H1 (cell line): ENCODE measurements around the gene STX18. TPM values are rescaled to one million over a fixed set of nuclear protein-coding genes. Genes with fewer than 3 reads are reported as not detected.
"Not testable (repeated sequence)": the region's sequence is repeated elsewhere in the genome, so short reads cannot be mapped to it uniquely, and the experiment has no call there.

ENCODE experiments used
- CTCF ChIA-PET: fragments of 300-600 bp; sonication (Branson Sonifier 250); formaldehyde crosslinking; loops from one replicate; lab custom pipeline; 2021; ENCODE audit not compliant: partially characterized antibody; lab: Charles Lee
- POLR2A ChIA-PET: fragments of 300-600 bp; sonication (Branson Sonifier 250); formaldehyde crosslinking; loops from one replicate; lab custom pipeline; 2021; ENCODE audit warnings: inconsistent platforms; ENCODE audit not compliant: partially characterized antibody; lab: Charles Lee
- DNase-seq, 2 experiments: peaks; one replicate each; pipeline versions ENCODE4 v3.0.0 to v3.0.0-alpha.2; 2010 to 2022; ENCODE audit warnings: low spot score in 2 of 2, low read depth in 1 of 2, mixed read lengths in 1 of 2
- FAIRE-seq: peaks from 2 replicates; lab custom pipeline; 2011; peaks lifted over from hg19 to GRCh38; lab: Jason Lieb, UNC
- H2AFZ ChIP-seq: 2 replicates; pipeline ENCODE4 v1.8.1; 2012; ENCODE audit warnings: low read length, inconsistent platforms
- H2AK5ac ChIP-seq: 2 replicates; pipeline ENCODE4 v1.6.1; 2013; ENCODE audit warnings: low read depth, low read length
- H2BK120ac ChIP-seq: replicated peaks from 2 replicates; pipeline ENCODE3; 2013; ENCODE audit warnings: low read depth, low read length, inconsistent platforms
- H2BK12ac ChIP-seq: 2 replicates; pipeline ENCODE4 v1.6.1; 2013; ENCODE audit warnings: low read depth, low read length
- H2BK15ac ChIP-seq: 2 replicates; pipeline ENCODE4 v1.6.1; 2013; ENCODE audit warnings: low read length
- H2BK20ac ChIP-seq: 2 replicates; pipeline ENCODE4 v1.6.1; 2013; ENCODE audit warnings: low read length
- H2BK5ac ChIP-seq: 2 replicates; pipeline ENCODE4 v1.6.1; 2013; ENCODE audit warnings: low read depth, low read length
- H3K14ac ChIP-seq: 2 replicates; pipeline ENCODE4 v1.6.1; 2013; ENCODE audit warnings: inconsistent platforms; ENCODE audit not compliant: insufficient read length
- H3K18ac ChIP-seq: 2 replicates; pipeline ENCODE4 v1.6.1; 2013; ENCODE audit warnings: low read length; ENCODE audit errors: extremely low read depth
- H3K23ac ChIP-seq: 2 replicates; pipeline ENCODE4 v1.6.1; 2013; ENCODE audit warnings: inconsistent platforms; ENCODE audit not compliant: insufficient read length
- H3K23me2 ChIP-seq: 2 replicates; pipeline ENCODE4 v1.6.1; 2013; ENCODE audit warnings: low read depth, low read length
- H3K27ac ChIP-seq: 2 replicates; pipeline ENCODE4 v1.6.1; 2011; ENCODE audit warnings: low read depth, low read length, inconsistent platforms
- H3K27me3 ChIP-seq, 4 experiments: replicated peaks in 1 of 4; 1 replicate in 1 of 4; 2 replicates in 3 of 4; pipeline versions ENCODE4 v1.6.1 to v1.8.1; 2011 to 2013; ENCODE audit warnings: low read length in 3 of 4, mild to moderate bottlenecking in 3 of 4, inconsistent platforms in 2 of 4, mixed read lengths in 2 of 4, moderate library complexity in 1 of 4; ENCODE audit not compliant: control insufficient read depth in 3 of 4, insufficient read depth in 3 of 4; ENCODE audit errors: extremely low read depth in 1 of 4
- H3K36me3 ChIP-seq, 4 experiments: 2 replicates each; pipeline versions ENCODE4 v1.6.1 to v1.8.1; 2011 to 2013; ENCODE audit warnings: mild to moderate bottlenecking in 4 of 4, low read length in 3 of 4, moderate library complexity in 2 of 4, control low read depth in 1 of 4, inconsistent platforms in 1 of 4; ENCODE audit not compliant: insufficient read depth in 4 of 4, control insufficient read depth in 2 of 4
- H3K4ac ChIP-seq: replicated peaks from 2 replicates; pipeline ENCODE3; 2013; ENCODE audit warnings: low read length, low read depth, mixed read lengths, inconsistent platforms; ENCODE audit not compliant: insufficient read length
- H3K4me1 ChIP-seq, 4 experiments: replicated peaks in 1 of 4; 1 replicate in 1 of 4; 2 replicates in 3 of 4; pipeline versions ENCODE4 v1.6.1 to v1.8.1; 2011 to 2013; ENCODE audit warnings: low read length in 3 of 4, inconsistent platforms in 2 of 4, mixed read lengths in 1 of 4; ENCODE audit not compliant: insufficient read depth in 4 of 4, control insufficient read depth in 3 of 4
- H3K4me2 ChIP-seq, 2 experiments: 2 replicates each; pipeline versions ENCODE4 v1.6.1 to v1.8.1; 2011 to 2013; ENCODE audit warnings: low read depth in 2 of 2, low read length in 2 of 2, control low read depth in 1 of 2, inconsistent platforms in 1 of 2, mild to moderate bottlenecking in 1 of 2; ENCODE audit not compliant: insufficient read depth in 1 of 2
- H3K4me3 ChIP-seq, 4 experiments: fragments of 200-600, 300-600 bp in 1 of 4; sonication (generic), shearing (Covaris generic), sonication (Bioruptor Twin) in 1 of 4; 2 replicates each; pipeline versions ENCODE4 v1.5.1 to v1.8.1; 2011 to 2016; ENCODE audit warnings: low read length in 4 of 4, low read depth in 3 of 4, control low read depth in 2 of 4, inconsistent platforms in 2 of 4, mild to moderate bottlenecking in 2 of 4, mixed read lengths in 1 of 4, moderate library complexity in 1 of 4; ENCODE audit not compliant: insufficient read depth in 2 of 4; ENCODE audit errors: extremely low read depth in 1 of 4
- H3K56ac ChIP-seq: replicated peaks from 2 replicates; pipeline ENCODE3; 2013; ENCODE audit warnings: low read depth, mild to moderate bottlenecking, mixed read lengths, low read length, inconsistent platforms; ENCODE audit not compliant: insufficient read length
- H3K79me1 ChIP-seq: 2 replicates; pipeline ENCODE4 v1.6.1; 2013; ENCODE audit warnings: low read depth, low read length, control low read depth
- H3K79me2 ChIP-seq, 2 experiments: 2 replicates each; pipeline versions ENCODE4 v1.6.1 to v1.8.1; 2012 to 2013; ENCODE audit warnings: low read length in 2 of 2, mild to moderate bottlenecking in 2 of 2, inconsistent platforms in 1 of 2; ENCODE audit not compliant: insufficient read depth in 2 of 2, control insufficient read depth in 1 of 2
- H3K9ac ChIP-seq, 4 experiments: replicated peaks in 1 of 4; 1 replicate in 1 of 4; 2 replicates in 3 of 4; pipeline versions ENCODE4 v1.6.1 to v1.8.1; 2011 to 2013; ENCODE audit warnings: low read depth in 3 of 4, low read length in 3 of 4, control low read depth in 2 of 4, mild to moderate bottlenecking in 2 of 4, moderate library complexity in 2 of 4, inconsistent platforms in 1 of 4; ENCODE audit errors: extremely low read depth in 1 of 4
- H3K9me3 ChIP-seq, 2 experiments: 2 replicates each; pipeline versions ENCODE4 v1.6.1 to v1.8.1; 2012 to 2013; ENCODE audit warnings: mild to moderate bottlenecking in 2 of 2, moderate library complexity in 2 of 2, control low read depth in 1 of 2, inconsistent platforms in 1 of 2, low read depth in 1 of 2, low read length in 1 of 2, mixed read lengths in 1 of 2; ENCODE audit not compliant: insufficient read depth in 2 of 2
- H4K20me1 ChIP-seq, 2 experiments: replicated peaks in 1 of 2; 2 replicates each; pipeline versions ENCODE3 to v1.8.1; 2011 to 2013; ENCODE audit warnings: inconsistent platforms in 2 of 2, low read length in 2 of 2, mild to moderate bottlenecking in 1 of 2; ENCODE audit not compliant: insufficient read depth in 2 of 2, control insufficient read depth in 1 of 2
- H4K5ac ChIP-seq: 2 replicates; pipeline ENCODE4 v1.6.1; 2013; ENCODE audit warnings: low read length, low read depth, mixed read lengths, inconsistent platforms; ENCODE audit not compliant: insufficient read length
- H4K8ac ChIP-seq: 2 replicates; pipeline ENCODE4 v1.8.0; 2013; ENCODE audit warnings: mild to moderate bottlenecking, moderate library complexity, low read length, inconsistent platforms; ENCODE audit not compliant: insufficient read depth; ENCODE audit errors: extremely low read depth
- H4K91ac ChIP-seq: replicated peaks from 2 replicates; pipeline ENCODE3; 2013; ENCODE audit warnings: low read length, mixed read lengths, inconsistent platforms; ENCODE audit not compliant: insufficient read length
- WGBS, 2 experiments: shearing (Covaris generic) in 1 of 2; methylation state at CpG; one replicate each; pipeline versions ENCODE4 v1.1.6 to v1.1.7; 2013 to 2015; ENCODE audit warnings: low lambda C conversion rate in 2 of 2, mixed read lengths in 2 of 2, inconsistent platforms in 1 of 2, low coverage in 1 of 2, missing lambda C conversion rate in 1 of 2; ENCODE audit not compliant: insufficient replicate concordance in 2 of 2, insufficient coverage in 1 of 2, insufficient read length in 1 of 2; ENCODE audit errors: extremely low coverage in 1 of 2, missing lambda C conversion rate in 1 of 2; 5-methylcytosine and 5-hydroxymethylcytosine counted together
- polyA plus RNA-seq, 7 experiments: library from polyadenylated mRNA; depleted of rRNA in 3 of 7; stranded (reverse) in 5 of 7; unstranded in 2 of 7; fragments of >200 nt in 5 of 7; fragments of 200-250 nt in 2 of 7; gene quantifications; 1 replicate in 5 of 7; 2 replicates in 1 of 7; 4 replicates in 1 of 7; pipeline versions ENCODE4 v1.2.1 to v1.2.3, GENCODE V29; 2011 to 2013; ENCODE audit warnings: missing spikeins in 2 of 7, mixed read lengths in 2 of 7
- total RNA-seq: library from RNA; stranded (reverse); fragmentation: NEBNext Ultra II Directional; extraction: Animal tissue kit (Norgen Biotek cat#: 25700); gene quantifications from 2 replicates; pipeline ENCODE4 v1.2.1, GENCODE V29; 2021

Gene STX18
- total and polyA plus RNA-seq, 2 of the 8 experiments (the other 6 are each of a cell fraction or from before 2014, with no cell fraction given), result 14.6 to 18.3 TPM

- not testable (repeated sequence) for H3K18ac ChIP-seq, H2AK5ac ChIP-seq, DNase-seq, H2BK12ac ChIP-seq, H3K79me1 ChIP-seq, H2AFZ ChIP-seq, H2BK15ac ChIP-seq, H3K9me3 ChIP-seq, H4K8ac ChIP-seq, H3K23me2 ChIP-seq, H3K79me2 ChIP-seq, H3K14ac ChIP-seq, H3K4ac ChIP-seq, H3K23ac ChIP-seq, H3K4me1 ChIP-seq, H4K5ac ChIP-seq, H2BK20ac ChIP-seq, H2BK5ac ChIP-seq, H3K36me3 ChIP-seq, H4K20me1 ChIP-seq, H3K27ac ChIP-seq, H3K56ac ChIP-seq, H3K4me2 ChIP-seq, H4K91ac ChIP-seq, H3K4me3 ChIP-seq, FAIRE-seq, H3K9ac ChIP-seq, H3K27me3 ChIP-seq, H2BK120ac ChIP-seq
- ChIA-PET CTCF (interaction anchor here (1.0 to 1.9 kb wide), 3 partner anchors 16 to 42 kb away, joined by 3 to 8 read pairs (median 3); no protein-coding TSS in a partner anchor), POLR2A (interaction anchor here (0.6 kb wide), 1 partner anchor 71 kb away, joined by 4 read pairs; no protein-coding TSS in a partner anchor)
- 96% methylated on average over 3 of the region's 3 CpGs; no CpG with 5 or more reads in 1 of the 2 experiments for WGBS, 2 experiments
Measured at GRCh38 chr4:4465238-4465637, 76.6 kb downstream of the STX18 start.
